NAMALWA (cell line): Measurements from ENCODE around the gene ASMT.
A peak's percentile ranks its signal among the peaks of the same experiment; 100 is the strongest.
"Not testable (repeated sequence)": the region's sequence is repeated elsewhere in the genome, so short reads cannot be mapped to it uniquely, and the experiment has no call there.

Experiments
- DNase-seq: peaks from one replicate; pipeline ENCODE4 v3.0.0-alpha.2; 2015; ENCODE audit warnings: low spot score

The ASMT gene

GRCh38 chrX:1649621-1650020, 34.8 kb downstream of the ASMT start:
- DNase-seq, result no peak

GRCh38 chrX:1652011-1652811, 37.4 kb downstream of the ASMT start:
- peak; percentile 78 for DNase-seq

GRCh38 chrX:1656379-1656778, 41.5 kb downstream of the ASMT start:
- no peak for DNase-seq

GRCh38 chrX:1657367-1658070, 42.7 kb downstream of the ASMT start:
- DNase-seq, result no peak

GRCh38 chrX:1658071-1658491, 43.2 kb downstream of the ASMT start:
- no peak for DNase-seq

- DNase-seq, result no peak
Measured at GRCh38 chrX:1659664-1660461, 45.0 kb downstream of the ASMT start.

GRCh38 chrX:1661048-1661921, 46.4 kb downstream of the ASMT start:
- peak; percentile 84 for DNase-seq

GRCh38 chrX:1661922-1662221, 47.0 kb downstream of the ASMT start:
- DNase-seq, result no peak

GRCh38 chrX:1667566-1667965, 52.7 kb downstream of the ASMT start:
- no peak for DNase-seq

GRCh38 chrX:1673337-1673736, 58.5 kb downstream of the ASMT start:
- DNase-seq, result peak; percentile 54

- DNase-seq, result no peak
Measured at GRCh38 chrX:1676866-1677265, 62.0 kb downstream of the ASMT start.

- DNase-seq, result no peak
Measured at GRCh38 chrX:1679238-1679637, 64.4 kb downstream of the ASMT start.

GRCh38 chrX:1681439-1681838, 66.6 kb downstream of the ASMT start:
- DNase-seq, result no peak

GRCh38 chrX:1681856-1682255, 67.0 kb downstream of the ASMT start:
- DNase-seq, result not testable (repeated sequence)

GRCh38 chrX:1682501-1682900, 67.6 kb downstream of the ASMT start:
- DNase-seq, result not testable (repeated sequence)

GRCh38 chrX:1684883-1685282, 70.0 kb downstream of the ASMT start:
- DNase-seq, result not testable (repeated sequence)

GRCh38 chrX:1685444-1685880, 70.6 kb downstream of the ASMT start:
- DNase-seq, result not testable (repeated sequence)

- DNase-seq, result no peak
Measured at GRCh38 chrX:1686642-1687041, 71.8 kb downstream of the ASMT start.
